DND-41 (cell line): ENCODE measurements around the gene TBC1D4.

Experiments
- CTCF ChIP-seq: IDR thresholded peaks from 2 replicates; pipeline ENCODE4 v1.5.1; 2012; ENCODE audit warnings: borderline replicate concordance, low read length, moderate library complexity, mild to moderate bottlenecking; ENCODE audit not compliant: poor library complexity, severe bottlenecking; ENCODE audit errors: extremely low read depth
- EZH2 ChIP-seq: IDR thresholded peaks from 3 replicates; pipeline ENCODE4 v1.6.1; 2012; ENCODE audit warnings: borderline replicate concordance, low read depth, mild to moderate bottlenecking, moderate library complexity, low read length, inconsistent platforms; ENCODE audit not compliant: severe bottlenecking

GRCh38 chr13:75307370-75307949, 174.5 kb downstream of the TBC1D4 start:
- TF ChIP-seq CTCF = no peak
- no peak for TF ChIP-seq EZH2
